Fibroblast of lung (primary cell): ENCODE data around the gene MS4A6E. TPM values are rescaled to one million over a fixed set of nuclear protein-coding genes. Genes with fewer than 3 reads are reported as not detected.

Experiments used
- DNase-seq, 2 donors: peaks; one replicate each; pipeline versions ENCODE4 v3.0.0 to v3.0.0-alpha.2; 2010; ENCODE audit warnings: low read depth in 2 of 2
- H2AFZ ChIP-seq: 2 replicates; pipeline ENCODE4 v1.5.1; 2012; ENCODE audit warnings: low read length, control low read depth, inconsistent platforms
- H3K27ac ChIP-seq: 2 replicates; pipeline ENCODE4 v1.5.1; 2011; ENCODE audit warnings: low read length, control low read depth; ENCODE audit not compliant: insufficient read depth
- H3K27me3 ChIP-seq: 2 replicates; pipeline ENCODE4 v1.5.1; 2011; ENCODE audit warnings: mild to moderate bottlenecking, low read length; ENCODE audit not compliant: control insufficient read depth, insufficient read depth
- H3K36me3 ChIP-seq: 2 replicates; pipeline ENCODE4 v1.5.1; 2011; ENCODE audit warnings: low read length; ENCODE audit not compliant: control insufficient read depth, insufficient read depth
- H3K4me1 ChIP-seq: 2 replicates; pipeline ENCODE4 v1.5.1; 2011; ENCODE audit warnings: low read length; ENCODE audit not compliant: control insufficient read depth, insufficient read depth; ENCODE audit errors: extremely low read depth
- H3K4me2 ChIP-seq: 2 replicates; pipeline ENCODE4 v1.5.1; 2011; ENCODE audit warnings: low read length, control low read depth; ENCODE audit not compliant: insufficient read depth; ENCODE audit errors: extremely low read depth
- H3K4me3 ChIP-seq, 4 experiments: fragments of 200-600 bp in 1 of 4; sonication (generic) in 1 of 4; replicated peaks in 1 of 4; 2 replicates each; pipeline ENCODE4 v1.5.1; 2011 to 2016; ENCODE audit warnings: low read length in 4 of 4, low read depth in 3 of 4, mild to moderate bottlenecking in 3 of 4, control low read depth in 2 of 4, inconsistent platforms in 1 of 4, mixed read lengths in 1 of 4; ENCODE audit not compliant: insufficient read depth in 1 of 4; ENCODE audit errors: control extremely low read depth in 1 of 4
- H3K79me2 ChIP-seq: 2 replicates; pipeline ENCODE4 v1.5.1; 2012; ENCODE audit warnings: mild to moderate bottlenecking, low read length, inconsistent platforms; ENCODE audit not compliant: control insufficient read depth, insufficient read depth
- H3K9ac ChIP-seq: 2 replicates; pipeline ENCODE4 v1.5.1; 2011; ENCODE audit warnings: mild to moderate bottlenecking, low read length, control low read depth; ENCODE audit not compliant: insufficient read depth
- H3K9me3 ChIP-seq: 2 replicates; pipeline ENCODE4 v1.5.1; 2012; ENCODE audit warnings: low read depth, low read length; ENCODE audit not compliant: control insufficient read depth, insufficient read depth
- H4K20me1 ChIP-seq: 2 replicates; pipeline ENCODE4 v1.5.1; 2011; ENCODE audit warnings: low read length; ENCODE audit not compliant: control insufficient read depth, insufficient read depth; ENCODE audit errors: extremely low read depth
- EZH2 ChIP-seq: IDR thresholded peaks from 2 replicates; pipeline ENCODE4 v1.5.1; 2012; ENCODE audit warnings: low read length, control low read depth, mild to moderate bottlenecking; ENCODE audit errors: missing control alignments
- polyA plus RNA-seq, 2 donors: library from polyadenylated mRNA; depleted of rRNA in 1 of 2; stranded (reverse) in 1 of 2; unstranded in 1 of 2; fragments of >200 nt; gene quantifications; 2 replicates each; pipeline ENCODE4 v1.2.1, GENCODE V29; 2011 to 2012; ENCODE audit warnings: missing spikeins in 1 of 2
- total RNA-seq: library from RNA; depleted of rRNA; stranded (reverse); fragments of >200 nt; gene quantifications from 2 replicates; pipeline ENCODE4 v1.2.1, GENCODE V29; 2014
- TF ChIP-seq, protein P1 (sequence below), 2 donors: IDR thresholded peaks in 1 of 2; conservative IDR thresholded peaks in 1 of 2; 1 replicate in 1 of 2; 2 replicates in 1 of 2; pipeline ENCODE4 v1.5.1; 2011 to 2012; ENCODE audit warnings: low read length in 2 of 2, control low read depth in 1 of 2, inconsistent platforms in 1 of 2, low read depth in 1 of 2, mild to moderate bottlenecking in 1 of 2

MS4A6E gene
- total and polyA plus RNA-seq, 2 donors (not counting 1 experiment from before 2014, with no cell fraction given), result not detected

GRCh38 chr11:60375316-60375715 is 48.3 kb downstream of the MS4A6E start:
- DNase-seq, result no peak
- no peak overlapping the region for H3K27ac ChIP-seq
- no peaks in the 10 kb centered on the region for H3K79me2 ChIP-seq
- no peak overlapping the region for H3K9ac ChIP-seq
- H3K4me1 ChIP-seq, result no peaks in the 10 kb centered on the region
- H3K36me3 ChIP-seq, result no peaks in the 10 kb centered on the region
- H3K9me3 ChIP-seq, result no peaks in the 10 kb centered on the region
- no peak overlapping the region for H3K4me3 ChIP-seq
- H4K20me1 ChIP-seq, result no peaks in the 10 kb centered on the region
- TF ChIP-seq, protein P1, sequence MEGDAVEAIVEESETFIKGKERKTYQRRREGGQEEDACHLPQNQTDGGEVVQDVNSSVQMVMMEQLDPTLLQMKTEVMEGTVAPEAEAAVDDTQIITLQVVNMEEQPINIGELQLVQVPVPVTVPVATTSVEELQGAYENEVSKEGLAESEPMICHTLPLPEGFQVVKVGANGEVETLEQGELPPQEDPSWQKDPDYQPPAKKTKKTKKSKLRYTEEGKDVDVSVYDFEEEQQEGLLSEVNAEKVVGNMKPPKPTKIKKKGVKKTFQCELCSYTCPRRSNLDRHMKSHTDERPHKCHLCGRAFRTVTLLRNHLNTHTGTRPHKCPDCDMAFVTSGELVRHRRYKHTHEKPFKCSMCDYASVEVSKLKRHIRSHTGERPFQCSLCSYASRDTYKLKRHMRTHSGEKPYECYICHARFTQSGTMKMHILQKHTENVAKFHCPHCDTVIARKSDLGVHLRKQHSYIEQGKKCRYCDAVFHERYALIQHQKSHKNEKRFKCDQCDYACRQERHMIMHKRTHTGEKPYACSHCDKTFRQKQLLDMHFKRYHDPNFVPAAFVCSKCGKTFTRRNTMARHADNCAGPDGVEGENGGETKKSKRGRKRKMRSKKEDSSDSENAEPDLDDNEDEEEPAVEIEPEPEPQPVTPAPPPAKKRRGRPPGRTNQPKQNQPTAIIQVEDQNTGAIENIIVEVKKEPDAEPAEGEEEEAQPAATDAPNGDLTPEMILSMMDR (conservative IDR thresholded peaks at IDR 0.05 in 1 of 2, IDR thresholded peaks at IDR 0.05 in 1 of 2; ENCODE audit: low read depth in 1 of 2, low read length in 2 of 2), result no peak
- no peaks in the 10 kb centered on the region for H3K27me3 ChIP-seq
- H2AFZ ChIP-seq, result no peak overlapping the region
- no peak overlapping the region for H3K4me2 ChIP-seq

- Histone ChIP-seq H2AFZ (no peak overlapping the region), H3K4me2 (no peak overlapping the region), H3K9me3 (no peaks in the 10 kb centered on the region)
Observed at GRCh38 chr11:60376601-60377000, 49.5 kb downstream of the MS4A6E start.

DNA sequence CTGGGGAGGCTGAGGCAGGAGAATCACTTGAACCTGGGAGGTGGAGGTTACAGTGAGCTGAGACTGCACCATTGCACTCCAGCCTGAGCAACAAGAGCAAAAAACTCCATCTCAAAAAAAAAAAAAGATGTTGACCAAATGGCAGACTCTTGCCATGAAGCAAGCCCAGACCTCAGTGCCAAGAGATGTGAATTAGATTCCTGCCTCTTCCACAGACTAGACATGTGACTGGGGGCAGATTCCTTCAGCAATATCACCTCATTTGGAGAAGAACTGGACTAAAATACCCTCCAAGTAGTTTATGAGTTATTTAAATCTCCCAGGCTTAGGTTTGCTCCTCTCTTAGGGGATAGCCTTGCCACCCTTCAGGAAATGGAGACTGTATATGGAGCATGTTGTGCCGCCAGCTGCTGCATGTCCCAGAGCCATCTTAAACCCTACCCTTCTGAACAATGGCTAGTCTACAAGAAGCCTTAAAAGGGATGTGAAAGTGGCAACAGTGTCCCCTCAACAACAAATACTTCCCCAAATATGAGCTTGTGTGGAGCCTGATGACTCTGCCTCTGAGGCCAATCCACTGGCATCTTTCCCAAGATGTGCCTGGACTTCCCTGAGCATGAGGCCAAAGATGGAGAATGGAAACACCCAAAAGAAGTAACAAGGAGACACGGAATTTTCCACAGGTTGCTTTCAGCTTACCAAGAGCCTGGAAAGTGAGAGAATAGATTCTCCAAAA is 50.5 kb downstream of the MS4A6E start:
- H3K9me3 ChIP-seq, result no peaks in the 10 kb centered on the region
- H3K4me1 ChIP-seq, result no peaks in the 10 kb centered on the region
- TF ChIP-seq, protein P1 (conservative IDR thresholded peaks at IDR 0.05 in 1 of 2, IDR thresholded peaks at IDR 0.05 in 1 of 2; ENCODE audit: low read depth in 1 of 2, low read length in 2 of 2), result no peak
- TF ChIP-seq EZH2, result no peak
- H3K4me2 ChIP-seq, result no peak overlapping the region
- no peaks in the 10 kb centered on the region for H3K27me3 ChIP-seq
- no peak overlapping the region for H3K9ac ChIP-seq
- H3K27ac ChIP-seq, result no peak overlapping the region
- no peak overlapping the region for H2AFZ ChIP-seq
- no peak for DNase-seq
- H3K4me3 ChIP-seq, result no peak overlapping the region
- H4K20me1 ChIP-seq, result no peaks in the 10 kb centered on the region
- no peaks in the 10 kb centered on the region for H3K79me2 ChIP-seq
- H3K36me3 ChIP-seq, result no peaks in the 10 kb centered on the region

More at GRCh38 chr11:60376601-60377000, 49.5 kb downstream of the MS4A6E start:
- no peak overlapping the region for H3K27ac ChIP-seq
- no peaks in the 10 kb centered on the region for H3K4me1 ChIP-seq
- no peak overlapping the region for H3K9ac ChIP-seq
- no peaks in the 10 kb centered on the region for H4K20me1 ChIP-seq
- no peak overlapping the region for H3K4me3 ChIP-seq
- no peak for DNase-seq
- no peaks in the 10 kb centered on the region for H3K27me3 ChIP-seq
- H3K36me3 ChIP-seq, result no peaks in the 10 kb centered on the region
- H3K79me2 ChIP-seq, result no peaks in the 10 kb centered on the region
- no peak for TF ChIP-seq EZH2
- TF ChIP-seq, protein P1 (conservative IDR thresholded peaks at IDR 0.05 in 1 of 2, IDR thresholded peaks at IDR 0.05 in 1 of 2; ENCODE audit: low read depth in 1 of 2, low read length in 2 of 2), result no peak
